K562 (cell line): Measurements from ENCODE around the gene IDUA. TPM values are rescaled to one million over a fixed set of nuclear protein-coding genes. Genes with fewer than 3 reads are reported as not detected.

Experiments used
- EP400 ChIP-seq: fragments of 450-650 bp; IDR thresholded peaks from 2 replicates; pipeline ENCODE4 v1.6.1; 2017; ENCODE audit warnings: antibody characterized with exemption, mild to moderate bottlenecking, moderate library complexity
- ESRRA ChIP-seq: fragments of 450-650 bp; IDR thresholded peaks from 2 replicates; pipeline ENCODE4 v1.6.1; 2014; ENCODE audit warnings: low read depth, mild to moderate bottlenecking, moderate library complexity, borderline replicate concordance
- FOXA3 ChIP-seq, 2 experiments: fragments of 450-650 bp in 1 of 2; sonication (generic) in 1 of 2; formaldehyde crosslinking; IDR thresholded peaks in 1 of 2; conservative IDR thresholded peaks in 1 of 2; 2 replicates each; pipeline versions ENCODE4 v1.4.0 to v1.8.0; 2020 to 2022; ENCODE audit warnings: mild to moderate bottlenecking in 2 of 2, missing genetic modification reagents in 1 of 2
- GTF2F1 ChIP-seq: IDR thresholded peaks from 2 replicates; pipeline ENCODE4 v1.6.1; 2011; ENCODE audit warnings: low read depth, low read length, improper control_type of control experiment
- HLTF ChIP-seq: fragments of 450-650 bp; IDR thresholded peaks from 2 replicates; pipeline ENCODE4 v1.6.1; 2016
- HOXB6 ChIP-seq: fragments of 250-450 bp; sonication (Bioruptor Pico); IDR thresholded peaks from 2 replicates; pipeline ENCODE4 v1.5.1; 2022; ENCODE audit warnings: mild to moderate bottlenecking, borderline replicate concordance
- JUND ChIP-seq, 2 experiments: IDR thresholded peaks; 2 replicates in 1 of 2; 3 replicates in 1 of 2; pipeline ENCODE4 v1.6.1; 2011; ENCODE audit warnings: borderline replicate concordance in 2 of 2, low read depth in 2 of 2, low read length in 2 of 2, improper control_type of control experiment in 1 of 2, missing biosample characterization in 1 of 2, missing genetic modification characterization in 1 of 2, missing genetic modification reagents in 1 of 2
- LARP7 ChIP-seq: fragments of 450-650 bp; IDR thresholded peaks from 2 replicates; pipeline ENCODE4 v1.6.1; 2016
- MAZ ChIP-seq, 2 experiments: fragments of 450-650 bp in 1 of 2; sonication (generic) in 1 of 2; formaldehyde crosslinking; IDR thresholded peaks in 1 of 2; conservative IDR thresholded peaks in 1 of 2; 2 replicates each; pipeline versions ENCODE4 v1.4.0 to v1.5.0; 2020; ENCODE audit warnings: mild to moderate bottlenecking in 1 of 2, missing genetic modification reagents in 1 of 2
- MBD2 ChIP-seq: sonication (generic); IDR thresholded peaks from 2 replicates; pipeline ENCODE4 v1.6.1; 2016; ENCODE audit warnings: low read depth, borderline replicate concordance
- NBN ChIP-seq: fragments of 450-650 bp; IDR thresholded peaks from 2 replicates; pipeline ENCODE4 v1.6.1; 2016; ENCODE audit warnings: low read depth, mild to moderate bottlenecking
- NFRKB ChIP-seq: fragments of 450-650 bp; IDR thresholded peaks from 2 replicates; pipeline ENCODE4 v1.6.1; 2016; ENCODE audit warnings: low read depth
- NRF1 ChIP-seq, 2 experiments: fragments of 450-650 bp; IDR thresholded peaks in 1 of 2; conservative IDR thresholded peaks in 1 of 2; 2 replicates each; pipeline ENCODE4 v1.6.1; 2014; ENCODE audit warnings: mild to moderate bottlenecking in 2 of 2
- SMAD2 ChIP-seq: fragments of 150-350 bp; IDR thresholded peaks from 2 replicates; pipeline ENCODE4 v1.6.1; 2014; ENCODE audit warnings: low read depth, mild to moderate bottlenecking, low read length
- SMAD4 ChIP-seq: fragments of 250-450 bp; sonication (Bioruptor Pico); conservative IDR thresholded peaks from 2 replicates; pipeline ENCODE4 v1.8.0; 2021; ENCODE audit warnings: inconsistent platforms, mild to moderate bottlenecking, moderate library complexity
- TCF7 ChIP-seq: sonication (generic); IDR thresholded peaks from 2 replicates; pipeline ENCODE4 v1.6.1; 2016; ENCODE audit warnings: antibody characterized with exemption, borderline replicate concordance
- ZNF121 ChIP-seq: sonication (generic); formaldehyde crosslinking; conservative IDR thresholded peaks from 2 replicates; pipeline ENCODE4 v1.8.0; 2022; ENCODE audit warnings: missing genetic modification reagents
- ZNF165 ChIP-seq: fragments of 250-450 bp; sonication (Bioruptor Pico); IDR thresholded peaks from 2 replicates; pipeline ENCODE4 v1.4.0; 2020; ENCODE audit warnings: borderline replicate concordance
- polyA plus RNA-seq, 8 experiments: library from polyadenylated mRNA; depleted of rRNA in 4 of 8; stranded (reverse) in 5 of 8; unstranded in 3 of 8; fragments of >200 nt; fragmentation: Nextera tagmentation in 2 of 8; fragmentation: Illumina TruSeq in 1 of 8; extraction: Ambion mirVana in 2 of 8; extraction: Trizol in 1 of 8; gene quantifications; 2 replicates each; pipeline versions ENCODE4 v1.2.1 to v1.2.3, GENCODE V29; 2011 to 2014; ENCODE audit warnings: inconsistent platforms in 1 of 8, missing spikeins in 1 of 8
- total RNA-seq, 7 experiments: library from RNA; depleted of rRNA in 6 of 7; stranded (reverse); fragments of >200 nt in 6 of 7; fragmentation: Illumina TruSeq in 2 of 7; extraction: Trizol in 2 of 7; gene quantifications; 2 replicates each; pipeline versions ENCODE4 v1.2.1 to v1.2.3, GENCODE V29; 2011 to 2021; ENCODE audit warnings: low replicate concordance in 1 of 7
- TF ChIP-seq, protein P1 (sequence below), 3 experiments: IDR thresholded peaks in 2 of 3; conservative IDR thresholded peaks in 1 of 3; 2 replicates each; pipeline ENCODE4 v1.5.1; 2011 to 2012; ENCODE audit warnings: low read length in 3 of 3, mild to moderate bottlenecking in 3 of 3, control low read depth in 2 of 3, improper control_type of control experiment in 1 of 3, inconsistent platforms in 1 of 3, low read depth in 1 of 3, mixed read lengths in 1 of 3, moderate library complexity in 1 of 3; ENCODE audit not compliant: insufficient read depth in 2 of 3
- TF ChIP-seq, protein P2 (sequence below): fragments of 250-450 bp; sonication (Bioruptor Pico); IDR thresholded peaks from 2 replicates; pipeline ENCODE4 v1.8.0; 2022; ENCODE audit warnings: inconsistent platforms, mild to moderate bottlenecking, moderate library complexity, borderline replicate concordance
- TF ChIP-seq, protein P3 (sequence below): fragments of 450-650 bp; IDR thresholded peaks from 2 replicates; pipeline ENCODE4 v1.6.1; 2018; ENCODE audit not compliant: partially characterized antibody

The IDUA gene
- total and polyA plus RNA-seq, 9 of the 15 experiments (the other 6 are each of a cell fraction or from before 2014, with no cell fraction given): 0.04 to 16.1 (median 1.2) TPM

DNA sequence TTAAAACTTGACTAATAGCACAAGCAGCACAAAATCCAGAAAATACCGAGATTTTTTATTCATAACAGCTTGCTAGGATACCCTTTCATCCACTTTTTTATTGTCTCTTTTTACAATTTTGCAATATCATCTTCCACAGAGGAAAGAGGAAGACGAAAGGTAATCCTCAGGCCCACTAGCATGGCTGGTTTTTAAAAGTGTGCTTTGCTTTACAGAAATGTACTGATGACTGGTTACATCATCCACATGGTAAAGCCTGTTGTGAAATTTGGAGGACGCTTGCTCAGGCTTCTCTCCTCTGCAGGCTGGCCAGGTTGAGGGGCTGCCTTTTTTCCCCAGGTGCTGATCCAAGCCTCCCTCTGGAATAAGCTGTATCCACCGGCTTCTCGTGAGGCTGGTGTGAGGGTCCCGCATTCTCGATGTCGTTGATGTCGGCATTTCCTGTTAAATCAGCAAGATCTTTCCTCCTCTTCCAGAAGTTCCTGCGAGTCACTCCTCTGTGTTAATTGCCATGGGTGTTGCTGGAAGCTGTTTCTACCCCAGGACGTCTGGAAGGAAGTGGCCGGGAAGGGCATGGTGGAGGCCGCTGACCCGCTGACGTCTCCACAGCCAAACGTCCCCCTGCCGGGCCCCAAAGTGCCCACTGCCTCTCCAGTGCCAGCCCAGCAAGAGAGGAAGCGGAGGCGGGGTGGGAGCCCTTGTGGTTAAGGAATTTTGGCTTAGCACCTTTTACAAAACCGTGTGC, 7.7 kb upstream of the IDUA start (continued):
- TF ChIP-seq, protein P1, sequence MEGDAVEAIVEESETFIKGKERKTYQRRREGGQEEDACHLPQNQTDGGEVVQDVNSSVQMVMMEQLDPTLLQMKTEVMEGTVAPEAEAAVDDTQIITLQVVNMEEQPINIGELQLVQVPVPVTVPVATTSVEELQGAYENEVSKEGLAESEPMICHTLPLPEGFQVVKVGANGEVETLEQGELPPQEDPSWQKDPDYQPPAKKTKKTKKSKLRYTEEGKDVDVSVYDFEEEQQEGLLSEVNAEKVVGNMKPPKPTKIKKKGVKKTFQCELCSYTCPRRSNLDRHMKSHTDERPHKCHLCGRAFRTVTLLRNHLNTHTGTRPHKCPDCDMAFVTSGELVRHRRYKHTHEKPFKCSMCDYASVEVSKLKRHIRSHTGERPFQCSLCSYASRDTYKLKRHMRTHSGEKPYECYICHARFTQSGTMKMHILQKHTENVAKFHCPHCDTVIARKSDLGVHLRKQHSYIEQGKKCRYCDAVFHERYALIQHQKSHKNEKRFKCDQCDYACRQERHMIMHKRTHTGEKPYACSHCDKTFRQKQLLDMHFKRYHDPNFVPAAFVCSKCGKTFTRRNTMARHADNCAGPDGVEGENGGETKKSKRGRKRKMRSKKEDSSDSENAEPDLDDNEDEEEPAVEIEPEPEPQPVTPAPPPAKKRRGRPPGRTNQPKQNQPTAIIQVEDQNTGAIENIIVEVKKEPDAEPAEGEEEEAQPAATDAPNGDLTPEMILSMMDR (IDR thresholded peaks at IDR 0.05 in 2 of 3, conservative IDR thresholded peaks at IDR 0.05 in 1 of 3; ENCODE audit: insufficient read depth in 2 of 3, low read depth in 1 of 3, low read length in 3 of 3): no peak
- TF ChIP-seq FOXA3 (CRISPR knock-in tag; conservative IDR thresholded peaks at IDR 0.05 in 1 of 2, IDR thresholded peaks at IDR 0.05 in 1 of 2) (no peak), NBN (no peak; the same call in 1 of the 2 replicates), ZNF121 (CRISPR knock-in tag) (no peak), TCF7 (no peak), MAZ (CRISPR knock-in tag; conservative IDR thresholded peaks at IDR 0.05 in 1 of 2, IDR thresholded peaks at IDR 0.05 in 1 of 2) (0 out of 4 replicates have a peak, but pooled peaks of 1 of the 2 experiments have one; percentile 15), MBD2 (no peak), SMAD2 (no peak), EP400 (peak; percentile 40; the same call in 1 of the 2 replicates), NRF1 (conservative IDR thresholded peaks at IDR 0.05 in 1 of 2, IDR thresholded peaks at IDR 0.05 in 1 of 2) (peak in 1 of 2 experiments; percentile 50; a peak in 3 of 4 replicates), ESRRA (no peak), HOXB6 (CRISPR knock-in tag) (no peak), SMAD4 (peak; percentile 59), GTF2F1 (no peak), HLTF (no peak), NFRKB (0 out of 2 replicates have a peak, but pooled peaks have one; percentile 61), ZNF165 (CRISPR knock-in tag) (no peak), LARP7 (no peak), JUND (IDR thresholded peaks at IDR 0.05; ENCODE audit: borderline replicate concordance, low read depth, low read length) (peak; percentile 61), JUND (tag; IDR thresholded peaks at IDR 0.05; ENCODE audit: borderline replicate concordance, low read depth, low read length) (0 out of 3 replicates have a peak, but pooled peaks have one; percentile 10)
- TF ChIP-seq, protein P2, sequence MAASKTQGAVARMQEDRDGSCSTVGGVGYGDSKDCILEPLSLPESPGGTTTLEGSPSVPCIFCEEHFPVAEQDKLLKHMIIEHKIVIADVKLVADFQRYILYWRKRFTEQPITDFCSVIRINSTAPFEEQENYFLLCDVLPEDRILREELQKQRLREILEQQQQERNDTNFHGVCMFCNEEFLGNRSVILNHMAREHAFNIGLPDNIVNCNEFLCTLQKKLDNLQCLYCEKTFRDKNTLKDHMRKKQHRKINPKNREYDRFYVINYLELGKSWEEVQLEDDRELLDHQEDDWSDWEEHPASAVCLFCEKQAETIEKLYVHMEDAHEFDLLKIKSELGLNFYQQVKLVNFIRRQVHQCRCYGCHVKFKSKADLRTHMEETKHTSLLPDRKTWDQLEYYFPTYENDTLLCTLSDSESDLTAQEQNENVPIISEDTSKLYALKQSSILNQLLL (CRISPR knock-in tag): no peak
- TF ChIP-seq, protein P3, sequence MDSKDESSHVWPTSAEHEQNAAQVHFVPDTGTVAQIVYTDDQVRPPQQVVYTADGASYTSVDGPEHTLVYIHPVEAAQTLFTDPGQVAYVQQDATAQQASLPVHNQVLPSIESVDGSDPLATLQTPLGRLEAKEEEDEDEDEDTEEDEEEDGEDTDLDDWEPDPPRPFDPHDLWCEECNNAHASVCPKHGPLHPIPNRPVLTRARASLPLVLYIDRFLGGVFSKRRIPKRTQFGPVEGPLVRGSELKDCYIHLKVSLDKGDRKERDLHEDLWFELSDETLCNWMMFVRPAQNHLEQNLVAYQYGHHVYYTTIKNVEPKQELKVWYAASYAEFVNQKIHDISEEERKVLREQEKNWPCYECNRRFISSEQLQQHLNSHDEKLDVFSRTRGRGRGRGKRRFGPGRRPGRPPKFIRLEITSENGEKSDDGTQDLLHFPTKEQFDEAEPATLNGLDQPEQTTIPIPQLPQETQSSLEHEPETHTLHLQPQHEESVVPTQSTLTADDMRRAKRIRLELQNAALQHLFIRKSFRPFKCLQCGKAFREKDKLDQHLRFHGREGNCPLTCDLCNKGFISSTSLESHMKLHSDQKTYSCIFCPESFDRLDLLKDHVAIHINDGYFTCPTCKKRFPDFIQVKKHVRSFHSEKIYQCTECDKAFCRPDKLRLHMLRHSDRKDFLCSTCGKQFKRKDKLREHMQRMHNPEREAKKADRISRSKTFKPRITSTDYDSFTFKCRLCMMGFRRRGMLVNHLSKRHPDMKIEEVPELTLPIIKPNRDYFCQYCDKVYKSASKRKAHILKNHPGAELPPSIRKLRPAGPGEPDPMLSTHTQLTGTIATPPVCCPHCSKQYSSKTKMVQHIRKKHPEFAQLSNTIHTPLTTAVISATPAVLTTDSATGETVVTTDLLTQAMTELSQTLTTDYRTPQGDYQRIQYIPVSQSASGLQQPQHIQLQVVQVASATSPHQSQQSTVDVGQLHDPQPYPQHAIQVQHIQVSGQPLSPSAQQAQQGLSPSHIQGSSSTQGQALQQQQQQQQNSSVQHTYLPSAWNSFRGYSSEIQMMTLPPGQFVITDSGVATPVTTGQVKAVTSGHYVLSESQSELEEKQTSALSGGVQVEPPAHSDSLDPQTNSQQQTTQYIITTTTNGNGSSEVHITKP: no peak
